Effector memory CD8-positive, alpha-beta T cell (primary cell): Measurements from ENCODE around the gene EPB41L2.
"Not testable (repeated sequence)": the region's sequence is repeated elsewhere in the genome, so short reads cannot be mapped to it uniquely, and the experiment has no call there.

Experiments used
- ATAC-seq: fragments of 150-1000 bp; cut with Tn5 transposase; replicated peaks from 2 replicates; pipeline ENCODE4 v1.10.0; 2021; ENCODE audit warnings: mild to moderate bottlenecking, moderate library complexity
- DNase-seq, 3 experiments: peaks; one replicate each; pipeline ENCODE4 v3.0.0; 2021
- H3K27ac Mint-ChIP-seq, 2 donors: one replicate each; pipeline ENCODE4 v1.8.0; 2022; ENCODE audit warnings: mild to moderate bottlenecking in 2 of 2, mixed read lengths in 2 of 2, moderate library complexity in 2 of 2
- H3K27me3 Mint-ChIP-seq, 2 donors: one replicate each; pipeline ENCODE4 v1.8.0; 2022; ENCODE audit warnings: mixed read lengths in 2 of 2
- H3K36me3 Mint-ChIP-seq: one replicate; pipeline ENCODE4 v1.8.0; 2022; ENCODE audit warnings: mild to moderate bottlenecking, moderate library complexity, mixed read lengths; ENCODE audit not compliant: insufficient read depth
- H3K4me1 Mint-ChIP-seq, 2 donors: one replicate each; pipeline ENCODE4 v1.8.0; 2022; ENCODE audit warnings: low read depth in 2 of 2, mixed read lengths in 2 of 2
- H3K4me3 Mint-ChIP-seq, 2 donors: one replicate each; pipeline ENCODE4 v1.8.0; 2022; ENCODE audit warnings: mild to moderate bottlenecking in 2 of 2, mixed read lengths in 2 of 2, moderate library complexity in 2 of 2
- H3K9me3 Mint-ChIP-seq, 2 donors: one replicate each; pipeline ENCODE4 v1.8.0; 2022; ENCODE audit warnings: mixed read lengths in 2 of 2

The EPB41L2 gene

GRCh38 chr6:130811932-130812331 is 251.1 kb downstream of the EPB41L2 start:
- Mint-ChIP-seq H3K4me3 (no peak overlapping the region), H3K27ac (no peak overlapping the region), H3K9me3 (no peaks in the 10 kb centered on the region), H3K4me1 (no peaks in the 10 kb centered on the region), H3K36me3 (no peaks in the 10 kb centered on the region), H3K27me3 (peaks cover 2 to 3% of the 10 kb centered on the region in 2 donors)
- no peak for DNase-seq
- no peak for ATAC-seq

- H3K4me1 Mint-ChIP-seq: no peaks in the 10 kb centered on the region
- H3K4me3 Mint-ChIP-seq: no peak overlapping the region
- DNase-seq (no peak), ATAC-seq (no peak)
- H3K27ac Mint-ChIP-seq: no peak overlapping the region
- H3K36me3 Mint-ChIP-seq: no peaks in the 10 kb centered on the region
- no peaks in the 10 kb centered on the region for H3K9me3 Mint-ChIP-seq
- peaks cover 6 to 10% of the 10 kb centered on the region in 2 donors for H3K27me3 Mint-ChIP-seq
These were observed 252.6 kb downstream of the EPB41L2 start for GRCh38 chr6:130810307-130811030.

GRCh38 chr6:130801368-130801767 is 261.7 kb downstream of the EPB41L2 start:
- not testable (repeated sequence) for H3K36me3 Mint-ChIP-seq, H3K4me3 Mint-ChIP-seq, H3K4me1 Mint-ChIP-seq, ATAC-seq, H3K9me3 Mint-ChIP-seq, DNase-seq, H3K27me3 Mint-ChIP-seq, H3K27ac Mint-ChIP-seq

DNA sequence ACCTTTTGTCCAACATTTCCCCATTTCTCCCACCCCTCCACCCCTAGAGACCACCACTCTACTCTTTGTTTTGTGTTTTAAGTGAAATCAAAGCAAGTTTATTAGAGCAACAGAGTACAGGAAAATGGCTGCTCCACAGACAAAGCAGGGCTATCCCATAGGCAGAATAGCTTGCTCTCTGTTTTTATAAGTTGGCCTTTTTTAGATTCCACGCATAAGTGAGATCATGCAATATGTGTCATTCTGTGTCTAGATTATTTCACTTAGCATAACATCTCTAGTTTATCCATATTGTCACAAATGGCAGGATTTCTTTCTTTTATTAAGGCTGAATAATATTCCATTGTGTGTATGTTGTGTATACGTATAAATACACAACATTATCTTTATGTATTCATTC is 266.0 kb downstream of the EPB41L2 start:
- Mint-ChIP-seq H3K9me3 (no peaks in the 10 kb centered on the region), H3K36me3 (no peaks in the 10 kb centered on the region), H3K4me1 (peaks cover 0 to 3% of the 10 kb centered on the region in 2 donors), H3K27ac (no peak overlapping the region), H3K4me3 (no peak overlapping the region), H3K27me3 (no peaks in the 10 kb centered on the region)
- no peak for ATAC-seq
- no peak for DNase-seq

DNA sequence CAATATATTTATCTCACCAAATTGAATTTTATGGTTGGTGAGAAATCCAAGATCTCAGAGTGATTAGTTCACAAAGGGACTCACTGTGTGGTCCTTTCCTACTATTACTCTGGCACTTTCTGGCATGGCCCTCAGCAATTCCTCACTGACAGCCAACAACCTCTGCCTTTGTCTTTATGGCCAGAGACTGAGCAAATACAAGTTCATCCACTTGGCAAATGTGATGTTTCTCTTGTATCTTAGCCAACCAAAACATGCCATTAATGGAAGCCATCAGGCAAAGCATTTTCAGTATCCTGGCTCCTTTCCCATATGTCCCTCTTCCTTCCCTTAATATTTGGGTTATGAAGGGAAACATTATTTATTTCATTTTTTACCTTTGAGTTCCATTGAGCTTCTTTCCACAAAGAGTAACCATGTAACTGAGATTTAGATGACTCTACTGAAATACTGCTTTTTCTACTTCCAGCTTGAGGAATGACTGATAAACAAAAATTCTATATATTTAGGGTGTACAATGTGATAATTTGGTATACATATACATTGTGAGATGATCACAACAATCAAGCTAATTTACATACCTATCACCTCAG is 266.6 kb downstream of the EPB41L2 start:
- peaks cover 0 to 3% of the 10 kb centered on the region in 2 donors for H3K4me1 Mint-ChIP-seq
- DNase-seq: no peak

DNA sequence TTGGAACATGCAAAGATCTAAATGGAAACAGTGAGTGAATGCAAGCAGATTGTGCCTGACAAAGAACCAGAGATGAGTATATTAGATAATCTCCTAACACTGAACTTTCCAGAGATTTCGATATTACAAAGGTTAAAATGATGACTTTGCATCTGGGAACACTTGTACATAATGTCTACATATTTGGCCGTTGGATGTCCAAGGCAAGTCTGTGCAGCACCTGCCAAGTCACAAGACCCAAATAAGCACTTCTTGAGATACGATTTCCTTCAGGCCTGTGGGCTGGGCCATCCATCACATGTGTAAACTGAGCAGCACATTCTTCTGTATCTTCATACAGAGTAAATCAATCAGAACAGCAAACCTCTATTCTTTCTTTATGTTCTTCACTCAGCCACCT is 268.3 kb downstream of the EPB41L2 start:
- DNase-seq (no peak), ATAC-seq (no peak)
- Mint-ChIP-seq H3K36me3 (no peaks in the 10 kb centered on the region), H3K27ac (no peak overlapping the region), H3K4me3 (no peak overlapping the region), H3K27me3 (no peaks in the 10 kb centered on the region), H3K9me3 (no peaks in the 10 kb centered on the region), H3K4me1 (peaks cover 0 to 3% of the 10 kb centered on the region in 2 donors)

More for the DNA sequence above, 266.6 kb downstream of the EPB41L2 start:
- H3K27ac Mint-ChIP-seq: no peak overlapping the region
- no peaks in the 10 kb centered on the region for H3K27me3 Mint-ChIP-seq
- H3K36me3 Mint-ChIP-seq: no peaks in the 10 kb centered on the region
- no peaks in the 10 kb centered on the region for H3K9me3 Mint-ChIP-seq
- ATAC-seq: no peak
- no peak overlapping the region for H3K4me3 Mint-ChIP-seq

GRCh38 chr6:130794010-130794697 is 268.9 kb downstream of the EPB41L2 start:
- ATAC-seq: no peak
- no peak overlapping the region for H3K4me3 Mint-ChIP-seq
- no peaks in the 10 kb centered on the region for H3K27me3 Mint-ChIP-seq
- H3K4me1 Mint-ChIP-seq: peaks cover 0 to 3% of the 10 kb centered on the region in 2 donors
- no peaks in the 10 kb centered on the region for H3K36me3 Mint-ChIP-seq
- H3K9me3 Mint-ChIP-seq: no peaks in the 10 kb centered on the region
- DNase-seq: no peak
- no peak overlapping the region for H3K27ac Mint-ChIP-seq
